HG02571 (cell line): ENCODE measurements around the gene TMF1.
A peak's percentile ranks its signal among the peaks of the same experiment; 100 is the strongest.

Experiments used
- ATAC-seq: cut with Tn5 transposase; IDR thresholded peaks from one replicate; pipeline ENCODE4 v1.9.1; 2021; ENCODE audit warnings: mild to moderate bottlenecking, moderate library complexity; ENCODE audit not compliant: unreplicated experiment

TMF1 gene

DNA sequence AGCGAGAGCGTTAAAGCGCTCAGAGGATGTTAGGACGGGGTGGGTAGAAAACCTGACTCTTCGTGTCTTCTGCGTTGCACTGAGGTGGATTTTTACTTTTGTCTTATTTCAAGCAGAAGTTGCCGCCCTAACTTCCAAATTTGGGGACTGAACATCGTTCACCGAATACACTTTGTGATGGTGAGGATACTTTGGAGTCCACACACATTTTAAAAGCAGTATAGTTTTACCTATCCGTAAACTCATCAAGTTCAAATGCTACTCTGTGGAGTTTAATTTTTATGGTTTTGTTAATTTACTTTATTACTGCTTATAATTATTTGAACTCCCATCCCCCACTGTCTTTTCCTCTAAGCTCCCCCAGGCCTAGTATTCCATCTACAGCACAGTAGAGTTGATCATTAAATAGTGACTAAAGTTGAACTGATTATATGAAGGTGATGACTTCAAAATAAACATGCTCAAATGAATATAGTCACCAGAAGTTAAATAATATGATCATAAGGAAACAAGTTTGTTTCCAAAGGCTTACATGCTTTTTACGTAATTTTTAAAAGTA lies 38.0 kb downstream of the TMF1 start:
- ATAC-seq, result no peak

DNA sequence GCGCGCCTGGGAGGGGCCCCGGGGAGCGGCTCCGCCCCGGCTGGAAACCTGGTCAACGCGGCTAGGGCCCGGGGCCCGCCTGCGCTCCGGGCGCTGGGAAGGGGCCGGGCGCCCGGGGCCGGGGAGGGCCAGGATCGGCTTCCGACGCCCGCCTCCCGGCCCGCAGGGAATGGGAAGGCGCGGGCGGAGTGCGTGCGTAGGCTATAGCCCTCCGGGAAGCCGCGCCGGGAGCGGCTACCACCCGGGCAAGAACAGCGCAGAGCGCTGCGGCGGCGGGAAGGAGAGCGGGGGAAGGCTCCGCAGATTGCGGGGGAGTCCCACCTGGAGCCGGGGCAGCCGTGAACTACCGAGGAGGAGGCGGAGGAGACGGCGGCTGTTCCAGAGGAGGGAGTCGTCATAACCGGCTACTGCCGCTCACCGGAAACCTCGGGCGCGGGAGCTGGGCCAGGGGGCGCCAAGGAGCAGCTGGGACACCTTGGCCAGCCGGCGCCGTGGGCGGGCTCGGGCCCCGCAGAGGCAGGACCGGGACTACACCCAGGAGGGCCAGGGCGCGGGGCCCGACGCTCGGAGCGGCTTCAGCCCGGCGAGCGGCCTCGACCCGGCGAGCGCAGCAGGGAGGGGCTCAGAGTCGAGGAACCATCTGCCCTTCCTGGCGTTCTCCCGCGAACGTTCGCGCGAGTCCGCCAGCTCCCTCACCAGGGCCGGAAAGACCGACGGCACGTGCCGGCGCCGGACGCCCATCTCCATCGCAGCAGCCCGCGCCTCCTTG lies 38.7 kb downstream of the TMF1 start, which contains the start of gene EOGT:
Gene EOGT, minus strand, starts transcription at position 432 of the 769 bp plus-strand sequence. CDS start 3,838 bp downstream, outside the sequence.
- ATAC-seq, result peak; percentile 83

DNA sequence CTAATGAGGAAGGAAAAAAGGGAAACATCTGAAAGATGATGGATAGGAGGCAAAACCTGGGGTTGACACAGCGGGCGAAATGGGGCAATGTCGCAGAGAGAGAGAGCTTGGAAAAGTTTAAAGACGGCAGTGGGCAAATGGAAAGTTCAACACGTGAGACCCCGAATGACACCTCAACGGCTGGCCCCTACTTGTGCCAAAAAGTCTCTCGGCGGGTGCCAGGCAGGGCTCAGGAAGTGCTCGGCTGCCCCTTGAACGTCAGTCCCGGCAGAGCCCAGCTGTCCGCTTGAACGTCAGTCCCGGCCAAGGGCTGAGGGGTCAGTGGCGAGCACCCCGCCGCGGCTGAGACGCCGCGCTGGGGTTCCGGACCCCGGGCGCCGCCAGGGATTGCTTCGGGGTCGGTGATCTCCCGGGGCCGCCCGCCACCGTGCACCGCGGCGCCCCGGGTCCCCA lies 39.3 kb downstream of the TMF1 start:
- ATAC-seq, result peak; percentile 45

DNA sequence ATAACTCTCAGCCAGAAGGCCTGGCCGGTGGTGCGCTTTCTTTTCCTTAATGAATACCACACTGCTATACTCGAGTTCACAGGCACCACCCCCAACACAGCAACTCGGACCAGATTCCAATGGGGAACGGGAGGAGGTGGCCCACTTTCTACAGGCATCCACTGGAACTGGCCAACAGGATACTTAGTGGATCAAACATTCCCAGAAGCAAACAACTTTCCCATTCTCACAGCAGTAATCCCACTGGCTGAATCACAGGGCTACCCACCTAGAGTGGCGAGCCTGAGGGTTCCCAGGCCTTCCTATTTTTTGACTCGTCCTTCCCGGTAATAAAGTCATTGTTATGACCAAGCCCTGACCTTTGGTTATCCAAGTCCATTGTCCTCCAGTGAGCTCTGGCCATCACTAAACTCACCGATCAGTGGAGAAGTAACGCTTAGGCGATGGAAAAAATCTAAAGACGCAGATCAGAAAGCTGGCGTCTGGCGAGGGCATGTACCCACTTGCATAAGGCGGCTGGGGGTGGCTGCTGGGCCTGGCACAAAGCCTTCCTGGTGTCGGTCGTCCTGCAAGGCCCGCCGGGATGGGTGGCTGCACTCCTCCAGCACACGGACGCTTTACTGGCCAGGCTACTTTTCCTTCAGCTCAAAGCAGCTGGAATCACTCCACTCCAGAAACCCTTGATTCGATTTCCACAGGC lies 39.9 kb downstream of the TMF1 start:
- no peak for ATAC-seq

DNA sequence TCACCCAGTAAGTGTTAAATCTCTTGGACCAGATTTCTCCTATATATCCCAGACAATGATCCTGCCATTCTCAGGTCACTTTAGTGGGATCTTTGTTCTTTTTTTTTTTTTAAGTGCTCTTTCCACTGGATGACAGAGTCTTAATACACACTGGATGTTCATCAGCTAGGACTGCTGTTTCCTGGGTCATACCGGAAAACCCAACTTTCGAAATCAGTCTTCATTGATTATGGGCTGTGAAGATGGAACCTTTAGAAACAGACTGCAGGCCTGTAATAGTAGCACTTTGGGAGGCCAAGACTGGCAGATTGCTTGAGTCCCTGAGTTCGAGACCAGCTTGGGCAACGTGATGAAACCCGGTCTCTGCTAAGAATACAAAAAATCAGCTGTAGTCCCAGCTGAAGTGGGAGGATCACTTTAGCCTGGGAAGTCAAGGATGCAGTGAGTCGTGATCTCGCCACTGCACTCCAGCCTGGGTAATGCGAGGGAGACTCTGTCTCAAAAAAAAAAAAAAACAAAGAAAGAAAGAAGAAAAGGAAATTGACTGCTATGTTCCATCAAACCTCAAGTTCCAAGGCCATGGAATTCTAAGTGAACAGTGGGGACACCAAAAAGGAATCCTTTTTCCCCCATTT lies 40.9 kb downstream of the TMF1 start:
- ATAC-seq, result no peak

- ATAC-seq, result no peak
Measured at GRCh38 chr3:69009559-69010410, 42.3 kb downstream of the TMF1 start.

GRCh38 chr3:69008980-69009379 lies 43.2 kb downstream of the TMF1 start:
- ATAC-seq, result no peak

GRCh38 chr3:69005791-69006482 lies 46.2 kb downstream of the TMF1 start:
- no peak for ATAC-seq

GRCh38 chr3:69005071-69005790 lies 46.9 kb downstream of the TMF1 start:
- ATAC-seq, result no peak

- ATAC-seq, result no peak
Measured at GRCh38 chr3:69004138-69004537, 48.0 kb downstream of the TMF1 start.

- ATAC-seq, result no peak
Measured at GRCh38 chr3:68999605-69000004, 52.5 kb downstream of the TMF1 start.

DNA sequence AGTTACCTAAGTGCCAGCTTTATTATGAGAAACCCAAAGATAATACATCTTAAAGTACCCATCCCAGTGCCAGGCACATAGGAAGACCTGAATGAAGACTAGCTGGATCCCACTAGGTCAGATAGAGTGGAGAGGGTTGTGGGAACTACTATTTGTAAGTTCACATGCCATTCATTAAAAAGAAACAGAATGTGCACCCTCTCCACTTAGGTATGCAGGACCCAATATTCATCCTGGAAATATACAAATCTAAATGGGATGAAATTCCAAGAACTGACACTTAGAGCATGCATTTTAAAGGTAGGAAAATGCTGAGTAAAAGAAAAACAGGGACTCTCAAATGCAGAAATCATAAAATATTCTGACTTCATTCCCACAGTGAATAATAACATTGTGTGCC lies 53.0 kb downstream of the TMF1 start:
- no peak for ATAC-seq

- ATAC-seq, result no peak
Measured at GRCh38 chr3:68997887-68998286, 54.2 kb downstream of the TMF1 start.

DNA sequence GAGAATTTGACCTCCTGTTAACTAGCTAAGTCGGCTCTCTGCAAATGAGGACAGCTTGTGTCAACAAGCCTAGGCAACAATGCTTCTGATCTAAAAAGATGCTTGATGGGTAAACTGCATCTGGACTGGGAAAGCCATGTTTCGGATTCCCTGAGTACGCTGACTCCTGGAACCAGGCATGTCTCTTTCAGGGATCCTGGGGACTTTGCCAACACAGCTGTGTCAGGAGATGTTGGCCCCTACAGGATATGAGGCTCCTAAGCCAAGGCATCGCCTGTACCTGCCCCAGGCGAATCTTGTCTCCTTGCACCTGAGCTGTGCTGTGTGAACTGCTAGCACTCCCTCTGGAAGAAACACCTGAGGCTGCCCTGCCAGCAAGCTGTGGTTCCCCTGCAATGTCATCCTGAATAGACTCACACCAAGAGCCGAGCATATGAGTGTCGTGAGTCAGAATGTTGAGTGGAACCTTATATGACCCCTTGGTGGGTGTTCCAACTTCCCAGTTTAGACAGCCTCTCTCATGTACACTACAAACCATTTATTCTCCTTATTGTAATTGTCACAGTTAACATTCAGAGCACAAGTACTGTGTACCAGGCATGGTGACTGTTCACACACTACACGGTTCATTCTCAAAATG lies 55.7 kb downstream of the TMF1 start:
- no peak for ATAC-seq

DNA sequence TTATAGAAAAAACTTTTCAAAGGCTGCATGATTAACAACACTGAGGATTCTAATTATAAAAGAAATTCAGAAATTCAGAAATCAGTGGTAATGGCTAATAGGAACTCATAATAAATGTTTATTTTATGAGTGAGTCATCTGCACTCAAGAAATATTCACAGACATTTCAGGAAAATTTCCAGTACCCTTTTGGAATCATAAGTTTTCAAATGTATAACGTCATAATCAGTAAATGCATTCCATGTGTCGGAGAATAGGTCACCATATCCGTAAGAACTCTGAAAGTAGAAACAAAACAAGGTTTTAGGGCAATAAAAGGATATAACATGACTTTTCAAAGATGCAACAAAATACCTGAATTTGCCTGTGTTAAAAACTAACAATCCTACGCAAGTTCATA lies 63.4 kb downstream of the TMF1 start:
- no peak for ATAC-seq

DNA sequence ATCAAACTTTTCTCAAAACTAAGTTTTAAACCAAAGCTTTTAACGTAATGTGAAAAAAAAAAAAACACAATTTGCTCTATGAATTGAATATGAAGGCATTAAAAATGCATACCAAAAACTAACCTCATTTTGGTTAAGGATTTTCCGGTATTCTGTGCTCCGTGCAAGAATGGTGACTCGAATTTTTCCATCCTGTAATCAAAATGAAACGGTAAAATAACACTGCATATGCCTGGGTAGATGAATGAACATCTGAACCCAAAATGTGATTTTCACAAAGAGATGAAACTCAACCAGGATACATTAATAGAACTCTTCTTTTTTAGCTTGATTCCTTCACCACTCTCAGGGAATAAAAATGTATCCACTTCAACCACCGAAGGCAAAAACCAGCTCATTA lies 64.8 kb downstream of the TMF1 start:
- no peak for ATAC-seq

DNA sequence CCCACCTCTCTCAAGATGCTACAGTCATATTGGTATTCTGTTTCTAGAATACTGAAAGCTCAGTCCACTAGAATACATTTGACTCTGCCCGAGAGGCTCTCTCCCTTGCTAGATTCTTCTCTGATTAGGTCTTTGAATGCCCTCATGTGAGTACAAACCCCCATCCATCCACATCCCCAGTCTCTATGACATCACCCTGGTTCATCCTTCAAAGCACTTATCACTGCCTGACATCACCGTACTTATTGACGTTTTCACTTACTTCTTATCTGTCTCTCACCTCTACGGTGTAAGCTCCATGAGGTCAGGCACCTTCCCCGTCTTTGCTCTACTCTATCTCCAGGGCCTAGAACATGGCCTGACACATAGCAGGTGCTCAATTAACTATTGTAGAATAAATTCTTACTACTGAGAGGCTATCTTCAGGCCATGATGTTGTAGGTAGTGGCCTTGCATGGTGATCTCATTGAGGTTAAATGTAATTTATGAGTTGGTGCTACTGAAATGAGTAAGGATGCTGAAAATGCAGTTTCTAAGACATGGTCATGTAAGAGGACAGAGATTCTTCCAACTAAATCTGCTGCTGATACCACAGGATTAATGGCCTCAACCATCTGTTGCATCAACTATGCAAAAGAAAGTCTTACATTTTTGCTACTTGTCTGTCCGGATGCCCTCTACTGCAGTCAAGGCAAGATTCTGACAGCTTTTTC lies 65.5 kb downstream of the TMF1 start:
- ATAC-seq, result no peak

DNA sequence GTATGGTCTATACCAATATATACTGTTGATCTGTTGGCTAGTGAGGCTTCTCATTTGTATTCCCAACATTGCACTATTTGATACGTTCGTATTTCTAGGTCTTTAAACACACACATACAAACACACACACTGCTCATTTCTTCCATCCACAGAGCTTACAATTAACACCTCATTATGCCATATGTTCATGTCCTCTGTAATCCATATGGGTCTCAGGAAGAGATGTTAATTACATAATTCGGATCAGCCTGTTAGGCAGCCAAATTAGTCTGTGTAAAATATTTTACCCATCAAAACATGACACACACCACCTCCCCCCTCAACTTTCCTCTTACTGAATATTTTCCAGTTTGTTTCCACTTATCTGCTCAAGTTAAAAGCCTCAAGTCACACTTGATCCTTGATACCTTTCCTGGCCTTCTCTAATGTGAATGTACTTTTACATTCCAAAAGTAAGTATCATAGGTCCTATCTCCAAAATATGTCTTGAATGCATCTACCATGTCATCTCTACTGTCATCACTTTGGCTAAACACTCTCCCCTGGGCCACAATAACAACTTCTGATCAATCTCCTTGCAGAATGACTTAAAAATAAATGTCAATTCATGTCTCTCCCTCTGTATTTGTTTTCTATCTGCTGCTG lies 66.9 kb downstream of the TMF1 start:
- no peak for ATAC-seq
